Activated CD4-positive, alpha-beta T cell treated with anti-CD3 and anti-CD28 coated beads, Interleukin-2, amount 50 U/mL, for 1 hour (primary cell): ENCODE results near the gene CLIP2.
"Not testable (repeated sequence)": the region's sequence is repeated elsewhere in the genome, so short reads cannot be mapped to it uniquely, and the experiment has no call there.

Experiments
- DNase-seq: peaks from one replicate; pipeline ENCODE4 v3.0.0-alpha.2; 2020

The CLIP2 gene

GRCh38 chr7:74289018-74289658 lies at the start of gene CLIP2:
TSS of gene CLIP2 (plus strand) at chr7:74289407. CDS start at chr7:74317547, 28,140 bp downstream.
- peak; percentile 73 for DNase-seq

DNA sequence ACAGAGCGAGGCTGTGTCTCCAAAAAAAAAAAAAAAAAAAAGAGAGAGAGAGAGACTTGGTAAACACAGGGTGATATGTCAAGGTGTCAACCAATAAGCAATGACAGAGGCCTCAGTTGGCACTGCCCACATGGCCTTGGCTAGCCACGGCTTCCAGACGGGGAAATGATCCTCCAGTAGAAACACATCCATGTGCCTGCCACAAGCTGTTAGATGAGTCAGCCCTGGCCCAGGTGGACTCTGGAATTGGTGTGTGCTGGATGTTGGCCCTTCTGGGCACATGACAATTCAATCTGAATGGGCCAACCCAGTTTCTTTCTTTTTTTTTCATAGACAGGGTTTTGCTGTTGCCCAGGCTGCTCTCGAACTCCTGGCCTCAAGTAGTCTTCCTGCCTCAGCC lies 48.7 kb upstream of the CLIP2 start:
- DNase-seq: no peak

- no peak for DNase-seq
These were observed 47.1 kb upstream of the CLIP2 start for GRCh38 chr7:74242122-74242443.

GRCh38 chr7:74246497-74246896 lies 42.7 kb upstream of the CLIP2 start:
- no peak for DNase-seq

DNA sequence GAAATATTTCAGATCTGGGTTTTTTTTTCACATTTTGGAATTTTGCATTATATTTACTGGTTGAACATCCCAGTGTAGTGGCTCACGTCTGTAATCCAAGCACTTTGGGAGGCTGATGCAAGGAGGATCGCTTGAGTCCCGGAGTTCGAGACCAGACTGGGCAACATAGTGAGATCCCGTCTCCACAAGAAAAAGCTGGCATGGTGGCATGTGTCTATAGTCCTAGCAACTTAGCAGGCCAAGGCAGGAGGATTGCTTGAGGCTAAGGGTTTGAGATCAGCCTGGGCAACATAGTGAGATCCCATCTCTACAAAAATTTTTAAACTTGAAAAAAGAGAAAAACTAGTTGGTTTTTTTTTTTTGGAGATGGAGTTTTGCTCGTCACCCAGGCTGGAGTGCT lies 41.1 kb upstream of the CLIP2 start:
- no peak for DNase-seq

- DNase-seq: not testable (repeated sequence)
These were observed 40.1 kb upstream of the CLIP2 start for GRCh38 chr7:74249058-74249457.

DNA sequence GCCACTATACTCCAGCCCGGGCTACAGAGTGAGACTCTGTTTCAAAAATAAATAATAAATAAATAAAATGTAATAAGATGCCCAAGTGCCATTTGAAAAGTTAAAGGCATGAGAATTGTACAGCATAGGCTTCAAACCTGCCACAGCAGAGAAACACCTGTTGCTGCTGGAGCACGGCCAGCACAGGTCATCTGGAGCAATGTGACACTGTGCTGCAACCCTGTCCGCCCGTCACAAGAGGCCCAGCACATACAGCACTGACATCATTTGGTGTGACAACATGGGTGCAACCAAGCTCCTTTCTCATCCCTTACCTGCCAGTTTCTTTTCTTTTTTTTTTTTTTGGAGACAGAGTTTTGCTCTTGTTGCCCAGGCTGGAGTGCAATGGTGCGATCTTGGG lies 36.3 kb upstream of the CLIP2 start:
- DNase-seq: no peak

DNA sequence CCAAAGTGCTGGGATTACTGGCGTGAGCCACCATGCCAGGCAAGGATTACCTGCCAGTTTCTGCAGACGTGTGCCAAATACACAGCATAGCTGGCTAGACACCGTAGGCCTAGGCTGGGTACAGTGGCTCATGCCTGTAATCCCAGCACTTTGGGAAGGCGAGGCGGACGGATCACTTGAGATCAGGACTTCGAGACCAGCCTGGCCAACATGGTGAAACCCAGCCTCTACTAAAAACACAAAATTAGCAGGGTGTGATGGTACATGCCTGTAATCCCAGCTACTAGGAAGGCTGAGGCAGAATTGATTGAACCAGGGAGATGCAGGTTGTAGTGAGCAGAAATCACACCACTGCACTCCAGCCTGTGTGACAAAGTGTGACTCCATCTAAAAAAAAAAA lies 35.9 kb upstream of the CLIP2 start:
- DNase-seq: no peak

- no peak for DNase-seq
These were observed 35.4 kb upstream of the CLIP2 start for GRCh38 chr7:74253835-74254128.

DNA sequence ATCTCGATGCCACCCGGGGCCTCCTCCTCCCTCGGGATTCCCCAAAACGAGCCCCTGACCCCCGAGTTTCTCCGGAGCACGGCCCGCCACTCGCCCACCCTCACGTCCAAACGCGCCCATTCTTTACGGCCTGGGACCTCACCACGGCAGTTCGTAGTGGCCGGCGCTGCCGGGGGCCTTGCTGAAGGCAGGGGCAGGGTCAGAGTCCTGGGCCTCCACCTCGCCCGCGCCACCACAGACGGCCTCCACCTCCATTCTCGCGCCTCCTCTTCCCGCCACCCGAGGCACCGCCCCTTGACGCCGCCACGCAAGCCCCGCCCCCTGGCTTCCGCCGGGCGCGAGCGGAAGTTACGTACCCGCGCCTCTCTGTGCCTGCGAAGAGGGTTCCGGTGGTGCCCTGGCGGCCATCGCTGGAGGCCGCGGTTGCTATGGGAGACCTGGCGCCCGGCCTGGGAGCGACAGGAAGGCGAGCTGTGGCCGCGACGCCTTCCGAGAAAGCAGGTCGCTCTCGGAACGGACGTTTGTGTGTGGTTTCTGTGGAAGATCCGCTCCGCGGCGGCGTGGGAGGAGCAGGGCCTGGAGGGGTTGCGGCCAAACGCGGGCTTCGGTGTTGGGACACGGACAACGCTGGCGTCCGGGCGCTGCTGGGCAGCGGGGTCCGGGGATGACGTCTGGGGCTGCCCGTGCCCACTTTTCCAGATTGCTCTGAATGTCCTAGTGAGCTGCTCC lies 34.9 kb upstream of the CLIP2 start, which contains the start of gene RFC2:
RFC2 (minus strand) TSS at position 271 of the 729 bp plus-strand sequence; CDS start at position 255, 16 bp downstream.
- peak; percentile 96 for DNase-seq

DNA sequence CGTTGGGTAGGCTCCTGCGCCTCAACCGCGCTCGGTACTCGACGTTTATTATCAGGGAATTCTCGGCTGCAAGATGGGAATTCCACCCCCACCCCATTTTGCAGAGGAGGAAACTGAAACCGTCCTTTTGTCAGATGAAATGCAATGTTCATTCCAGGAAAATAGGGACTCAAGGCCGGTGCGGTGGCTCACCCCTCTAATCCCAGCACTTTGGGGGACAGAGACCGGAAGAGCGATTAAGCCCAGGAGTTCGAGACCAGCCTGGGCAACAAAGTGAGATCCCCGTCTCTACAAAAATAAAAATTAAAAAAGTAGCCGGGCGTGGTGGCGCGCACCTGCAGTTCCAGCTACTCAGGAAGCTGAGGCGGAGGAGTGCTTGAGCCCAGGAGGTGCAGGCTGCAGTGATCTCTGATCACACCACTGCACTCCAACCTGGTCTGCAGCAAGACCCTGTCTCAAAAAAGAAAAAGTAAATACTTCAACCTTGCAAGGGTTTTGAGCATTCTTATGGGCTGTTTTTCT lies 34.3 kb upstream of the CLIP2 start:
- no peak for DNase-seq

DNA sequence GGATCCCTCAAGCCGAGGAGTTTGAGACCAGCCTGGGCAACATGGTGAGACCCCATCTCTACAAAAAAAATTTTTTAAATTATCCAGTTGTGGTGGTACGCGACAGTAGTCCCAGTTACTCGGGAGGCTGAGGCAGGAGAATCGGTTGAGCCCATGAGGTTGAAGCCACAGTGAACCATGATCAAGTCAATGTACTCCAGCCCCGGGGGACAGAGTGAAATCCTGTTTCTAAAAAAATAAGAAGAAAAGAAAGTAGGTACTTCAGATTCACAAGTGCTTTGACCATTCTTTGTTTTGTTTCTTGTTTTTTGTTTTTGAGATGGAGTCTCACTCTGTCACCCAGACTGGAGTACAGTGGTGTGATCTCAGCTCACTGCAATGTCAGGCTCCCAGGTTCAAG lies 33.7 kb upstream of the CLIP2 start:
- not testable (repeated sequence) for DNase-seq

- DNase-seq: no peak
These were observed 32.5 kb upstream of the CLIP2 start for GRCh38 chr7:74256491-74257408.

GRCh38 chr7:74258639-74259038 lies 30.6 kb upstream of the CLIP2 start:
- DNase-seq: no peak

DNA sequence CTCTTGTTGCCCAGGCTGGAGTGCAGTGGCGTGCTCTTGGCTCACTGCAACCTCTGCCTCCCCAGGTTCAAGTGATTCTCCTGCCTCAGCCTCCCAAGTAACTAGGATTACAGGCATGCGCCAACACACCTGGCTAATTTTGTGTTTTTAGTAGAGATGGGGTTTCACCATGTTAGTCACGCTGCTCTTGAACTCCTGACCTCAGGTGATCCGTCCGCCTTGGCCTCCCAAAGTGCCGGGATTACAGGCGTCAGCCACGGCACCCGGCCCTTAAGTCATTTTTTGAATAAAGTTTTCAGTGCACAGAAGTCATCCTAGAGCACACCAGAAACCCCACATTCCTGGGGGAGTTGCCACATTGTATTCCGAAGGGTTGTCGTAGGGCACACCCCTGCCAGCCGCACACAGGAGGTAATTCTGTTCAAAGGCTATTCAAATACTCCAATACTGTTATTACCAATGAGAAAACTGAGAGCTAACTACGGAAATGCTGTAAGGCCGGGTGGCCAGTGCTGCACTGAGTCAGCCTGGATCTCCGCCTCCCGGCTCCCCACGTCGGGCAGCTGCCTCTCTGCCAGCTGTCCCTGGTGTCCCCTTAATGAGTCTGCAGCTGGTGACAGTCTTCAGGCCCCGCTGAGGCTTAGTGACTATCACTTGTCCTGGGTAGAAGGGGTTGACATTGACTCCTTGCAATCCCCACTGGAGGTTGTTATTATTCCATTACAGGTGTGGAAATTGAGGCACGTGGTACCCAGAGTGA lies 26.4 kb upstream of the CLIP2 start:
- DNase-seq: no peak

DNA sequence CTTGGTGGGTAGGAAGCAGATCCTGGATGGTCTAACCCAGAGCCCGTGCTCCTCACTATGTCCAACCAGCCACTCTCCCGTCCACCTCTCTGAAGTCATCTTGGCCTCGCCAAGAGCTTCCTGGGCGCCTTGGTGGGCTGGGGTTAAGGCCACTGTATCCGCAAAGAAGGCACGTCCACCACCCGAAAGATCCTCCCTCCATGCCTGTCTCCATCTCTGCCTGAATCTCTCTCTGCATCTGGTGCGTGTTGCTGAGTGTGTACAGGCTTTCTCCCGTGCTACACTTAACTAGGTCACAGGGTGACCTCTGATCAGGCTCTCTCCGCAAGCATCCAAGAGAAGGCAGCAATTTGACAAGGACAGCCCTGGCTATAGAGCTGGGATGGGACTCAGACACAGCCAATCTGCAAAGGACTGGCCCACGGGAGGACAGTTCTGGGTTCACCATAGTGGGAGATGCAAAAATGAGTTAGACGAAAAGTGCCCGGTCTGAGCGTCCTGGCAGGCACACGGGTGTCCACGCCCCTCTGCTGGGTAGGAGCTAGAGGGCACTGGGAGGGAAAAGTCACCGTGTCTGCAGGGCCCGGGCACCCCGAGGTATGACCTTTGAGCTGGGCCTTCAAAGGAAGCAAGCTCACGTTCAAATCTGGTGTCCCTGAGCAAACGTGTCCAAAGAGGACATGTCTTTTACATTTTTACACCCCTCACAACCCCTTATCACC lies 25.6 kb upstream of the CLIP2 start:
- DNase-seq: no peak

DNA sequence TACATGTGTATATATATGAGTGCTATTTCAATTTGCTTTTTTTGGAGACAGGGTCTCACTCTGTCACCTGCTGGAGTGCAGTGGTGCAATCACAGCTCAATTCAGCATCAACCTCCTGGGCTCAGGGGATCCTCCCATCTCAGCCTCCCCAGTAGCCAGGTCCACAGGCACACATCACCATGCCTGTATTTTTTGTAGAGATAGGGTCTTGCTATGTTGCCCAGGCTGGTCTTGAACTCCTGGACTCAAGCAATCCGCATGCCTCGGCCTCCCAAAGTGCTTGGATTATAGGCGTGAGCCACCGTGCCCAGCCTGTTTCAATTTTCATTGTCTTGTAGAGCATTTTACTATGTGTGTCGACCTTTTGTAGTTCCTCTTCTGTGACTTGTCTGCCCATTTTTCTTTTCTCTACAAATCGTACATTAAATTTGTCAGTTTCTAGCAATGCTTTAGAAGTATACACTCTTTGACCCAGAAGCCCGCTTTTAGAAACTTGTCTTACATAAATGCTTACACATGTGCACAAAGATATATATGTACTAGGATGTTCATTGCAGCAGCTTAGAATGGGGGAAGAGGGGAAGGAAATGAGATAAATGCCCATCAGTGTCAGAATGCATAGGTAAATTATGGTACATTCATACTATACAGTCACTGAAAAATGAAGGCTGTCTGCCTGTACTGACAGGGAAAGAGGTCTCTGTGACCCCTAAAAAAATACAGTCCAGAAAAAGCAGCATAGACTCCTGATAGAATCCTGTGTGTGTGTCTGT lies 22.8 kb upstream of the CLIP2 start:
- DNase-seq: no peak

DNA sequence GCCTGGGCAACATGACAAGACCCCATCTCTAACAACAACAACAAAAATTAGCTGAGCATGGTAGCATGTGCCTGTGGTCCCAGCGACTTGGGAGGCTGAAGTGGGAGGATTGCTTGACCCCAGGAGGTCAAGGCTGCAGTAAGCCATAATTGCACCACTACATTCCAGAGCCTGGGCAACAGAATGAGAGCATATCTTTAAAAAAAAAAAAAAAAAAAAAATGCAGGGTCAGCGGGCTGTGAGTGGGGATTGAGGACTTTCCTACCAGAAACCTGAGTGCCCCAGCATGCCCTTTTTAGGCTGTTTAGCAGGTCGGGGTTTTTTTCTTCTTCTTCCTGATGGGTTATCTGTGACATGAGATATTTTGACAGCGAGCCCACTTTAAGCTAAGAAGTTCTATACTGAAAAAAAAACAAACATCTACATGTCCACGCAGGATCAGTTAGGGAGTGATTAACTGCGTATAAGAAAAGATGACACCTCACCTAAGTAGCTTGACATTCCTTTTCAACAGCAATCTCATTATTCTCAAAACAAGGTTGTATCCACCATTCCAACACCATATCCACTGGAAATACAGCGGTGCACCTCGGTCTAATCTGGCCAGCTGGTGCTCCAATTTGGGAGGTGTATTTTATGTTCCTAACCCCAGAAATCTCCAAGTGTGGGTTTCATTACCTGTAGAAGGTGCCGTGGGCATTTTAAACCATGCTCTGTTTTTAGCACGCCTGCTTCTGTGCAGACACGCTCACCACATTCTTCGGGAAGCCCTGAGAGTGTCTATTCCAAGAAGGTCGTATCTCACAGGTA lies 21.2 kb upstream of the CLIP2 start:
- DNase-seq: no peak

DNA sequence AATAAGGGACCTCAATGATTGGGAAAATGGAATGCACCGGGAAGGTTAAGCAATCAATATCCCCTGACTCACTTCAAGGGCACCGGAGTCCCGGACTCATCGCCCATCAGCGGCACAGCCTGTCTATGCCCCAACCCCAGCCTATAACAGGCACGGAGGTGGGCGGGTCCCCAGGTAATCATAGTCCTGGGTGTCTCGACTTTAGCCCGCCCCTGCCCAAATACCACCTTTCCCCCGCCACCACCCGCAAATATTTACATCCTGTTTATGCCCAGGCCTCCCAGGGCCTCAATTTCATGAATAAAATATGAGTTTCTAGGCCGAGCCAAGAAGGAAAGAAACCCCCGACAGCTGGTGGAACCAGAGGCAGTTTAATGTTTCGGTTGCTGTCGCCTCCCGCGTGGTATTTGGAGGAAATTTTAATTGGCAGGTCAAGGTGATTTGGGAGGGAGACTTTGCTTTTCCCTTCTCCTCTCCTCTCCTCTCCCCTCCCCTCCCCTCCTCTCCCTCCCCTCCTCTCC lies 19.4 kb upstream of the CLIP2 start:
- peak; percentile 60 for DNase-seq

DNA sequence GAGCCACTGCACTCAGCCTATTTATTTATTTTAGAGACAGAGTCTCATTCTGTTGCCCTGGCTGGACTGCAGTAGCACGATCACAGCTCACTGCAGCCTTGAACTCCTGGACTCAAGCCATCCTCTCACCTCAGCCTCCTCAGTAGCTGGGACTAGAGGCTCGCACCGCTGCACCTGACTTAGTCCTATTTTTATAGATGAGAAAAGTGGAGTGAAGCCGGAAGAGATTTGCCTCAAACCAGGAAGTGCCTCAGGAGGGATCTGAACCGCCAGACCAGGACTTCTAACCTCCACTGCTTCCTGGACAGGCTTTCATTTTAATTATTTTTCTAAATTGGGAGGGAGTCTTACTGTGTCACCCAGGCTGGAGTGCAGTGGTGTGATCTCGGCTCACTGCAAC lies 17.5 kb upstream of the CLIP2 start:
- no peak for DNase-seq
